GM18861 (cell line): ENCODE measurements around the gene SLC6A17.

Experiments
- ATAC-seq: cut with Tn5 transposase; IDR thresholded peaks from one replicate; pipeline ENCODE4 v1.9.1; 2021; ENCODE audit not compliant: unreplicated experiment

SLC6A17 gene

GRCh38 chr1:110216844-110217444 is 66.7 kb downstream of the SLC6A17 start:
- no peak for ATAC-seq

- ATAC-seq: no peak
These were observed 67.8 kb downstream of the SLC6A17 start for GRCh38 chr1:110218137-110218536.

- ATAC-seq: no peak
These were observed 68.4 kb downstream of the SLC6A17 start for GRCh38 chr1:110218739-110219138.

GRCh38 chr1:110220324-110220723 is 70.0 kb downstream of the SLC6A17 start:
- ATAC-seq: no peak

- no peak for ATAC-seq
These were observed 70.8 kb downstream of the SLC6A17 start for GRCh38 chr1:110221119-110221518.

GRCh38 chr1:110223127-110223526 is 72.8 kb downstream of the SLC6A17 start:
- no peak for ATAC-seq

GRCh38 chr1:110223581-110223980 is 73.3 kb downstream of the SLC6A17 start:
- no peak for ATAC-seq

GRCh38 chr1:110224240-110224995 is 74.1 kb downstream of the SLC6A17 start:
- no peak for ATAC-seq

GRCh38 chr1:110225212-110225611 is 74.9 kb downstream of the SLC6A17 start:
- ATAC-seq: no peak

GRCh38 chr1:110225756-110226404 is 75.6 kb downstream of the SLC6A17 start:
- ATAC-seq: no peak

GRCh38 chr1:110227774-110228173 is 77.5 kb downstream of the SLC6A17 start:
- no peak for ATAC-seq

GRCh38 chr1:110228381-110228780 is 78.1 kb downstream of the SLC6A17 start:
- ATAC-seq: no peak

GRCh38 chr1:110228869-110229268 is 78.6 kb downstream of the SLC6A17 start:
- no peak for ATAC-seq

- ATAC-seq: no peak
These were observed 79.2 kb downstream of the SLC6A17 start for GRCh38 chr1:110229348-110230001.

- ATAC-seq: no peak
These were observed 80.3 kb downstream of the SLC6A17 start for GRCh38 chr1:110230381-110231199.

GRCh38 chr1:110233861-110234260 is 83.6 kb downstream of the SLC6A17 start:
- no peak for ATAC-seq

GRCh38 chr1:110234691-110235090 is 84.4 kb downstream of the SLC6A17 start:
- no peak for ATAC-seq

- ATAC-seq: no peak
These were observed 85.0 kb downstream of the SLC6A17 start for GRCh38 chr1:110235181-110235833.

- no peak for ATAC-seq
These were observed 85.8 kb downstream of the SLC6A17 start for GRCh38 chr1:110235834-110236682.
